Measurements from ENCODE around the gene MYOZ2. TPM values are rescaled to one million over a fixed set of nuclear protein-coding genes. Genes with fewer than 3 reads are reported as not detected.

The MYOZ2 gene
- total and polyA plus RNA-seq, 2 of the 13 experiments (the other 11 are each of a cell fraction or from before 2014, with no cell fraction given): 0.03 TPM; not detected in 1

DNA sequence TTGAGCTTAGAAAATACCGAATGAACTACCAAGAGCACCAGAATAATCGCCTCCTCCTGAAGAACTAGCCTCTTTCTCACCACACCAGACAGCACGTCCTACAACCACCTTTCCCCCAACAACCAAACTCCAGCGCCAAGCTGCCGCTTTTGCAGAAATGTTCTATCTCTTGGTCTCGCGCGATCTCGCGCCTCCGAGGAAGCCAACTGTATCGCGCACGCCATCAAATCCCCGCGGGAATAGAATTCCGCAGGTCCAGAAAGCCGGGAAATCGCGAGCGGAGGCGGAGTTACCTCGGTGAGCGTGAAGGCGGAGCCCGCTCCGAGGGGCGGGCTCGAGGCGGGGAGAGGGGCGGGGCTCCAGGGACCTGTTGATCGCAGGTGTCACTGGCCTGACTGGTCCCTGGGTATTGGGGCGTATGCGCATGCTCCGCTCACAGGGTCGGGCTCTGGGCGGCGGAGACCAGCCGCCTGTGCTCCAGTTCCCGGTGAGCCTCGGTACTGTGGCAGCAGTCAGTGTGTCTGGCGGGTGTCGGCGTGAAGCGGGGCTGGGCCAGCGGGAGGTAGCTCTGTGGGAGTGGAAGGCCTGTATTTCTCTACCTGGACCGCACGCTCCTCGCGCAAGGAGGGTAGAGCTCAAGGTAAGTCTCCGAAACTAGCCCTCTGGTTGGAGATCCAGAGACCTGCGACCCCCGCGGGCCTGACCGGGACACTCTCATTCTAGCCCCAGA lies 76.8 kb downstream of the MYOZ2 start, which contains the start of gene USP53 (continued):
- TF ChIP-seq ATF5 (CRISPR knock-in tag; IDR thresholded peaks at IDR 0.05; ENCODE audit: low read depth): no peak
- TF ChIP-seq TBX2 (CRISPR knock-in tag; IDR thresholded peaks at IDR 0.05; ENCODE audit: borderline replicate concordance): peak; percentile 75
- TF ChIP-seq ZNF670 (CRISPR knock-in tag; IDR thresholded peaks at IDR 0.05; ENCODE audit: borderline replicate concordance): no peak
- TF ChIP-seq, protein P1, sequence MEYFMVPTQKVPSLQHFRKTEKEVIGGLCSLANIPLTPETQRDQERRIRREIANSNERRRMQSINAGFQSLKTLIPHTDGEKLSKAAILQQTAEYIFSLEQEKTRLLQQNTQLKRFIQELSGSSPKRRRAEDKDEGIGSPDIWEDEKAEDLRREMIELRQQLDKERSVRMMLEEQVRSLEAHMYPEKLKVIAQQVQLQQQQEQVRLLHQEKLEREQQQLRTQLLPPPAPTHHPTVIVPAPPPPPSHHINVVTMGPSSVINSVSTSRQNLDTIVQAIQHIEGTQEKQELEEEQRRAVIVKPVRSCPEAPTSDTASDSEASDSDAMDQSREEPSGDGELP (IDR thresholded peaks at IDR 0.05; ENCODE audit: borderline replicate concordance, low read depth): 0 out of 2 replicates have a peak, but pooled peaks have one; percentile 24
- TF ChIP-seq ZNF274 (CRISPR knock-in tag; IDR thresholded peaks at IDR 0.05): no peak; the same call in 1 of the 2 replicates
- TF ChIP-seq CBFB (CRISPR knock-in tag; IDR thresholded peaks at IDR 0.05): no peak
- 0 out of 2 replicates have a peak, but pooled peaks have one; percentile 55 for TF ChIP-seq ZNF331 (CRISPR knock-in tag; IDR thresholded peaks at IDR 0.05)
- TF ChIP-seq, protein P2, sequence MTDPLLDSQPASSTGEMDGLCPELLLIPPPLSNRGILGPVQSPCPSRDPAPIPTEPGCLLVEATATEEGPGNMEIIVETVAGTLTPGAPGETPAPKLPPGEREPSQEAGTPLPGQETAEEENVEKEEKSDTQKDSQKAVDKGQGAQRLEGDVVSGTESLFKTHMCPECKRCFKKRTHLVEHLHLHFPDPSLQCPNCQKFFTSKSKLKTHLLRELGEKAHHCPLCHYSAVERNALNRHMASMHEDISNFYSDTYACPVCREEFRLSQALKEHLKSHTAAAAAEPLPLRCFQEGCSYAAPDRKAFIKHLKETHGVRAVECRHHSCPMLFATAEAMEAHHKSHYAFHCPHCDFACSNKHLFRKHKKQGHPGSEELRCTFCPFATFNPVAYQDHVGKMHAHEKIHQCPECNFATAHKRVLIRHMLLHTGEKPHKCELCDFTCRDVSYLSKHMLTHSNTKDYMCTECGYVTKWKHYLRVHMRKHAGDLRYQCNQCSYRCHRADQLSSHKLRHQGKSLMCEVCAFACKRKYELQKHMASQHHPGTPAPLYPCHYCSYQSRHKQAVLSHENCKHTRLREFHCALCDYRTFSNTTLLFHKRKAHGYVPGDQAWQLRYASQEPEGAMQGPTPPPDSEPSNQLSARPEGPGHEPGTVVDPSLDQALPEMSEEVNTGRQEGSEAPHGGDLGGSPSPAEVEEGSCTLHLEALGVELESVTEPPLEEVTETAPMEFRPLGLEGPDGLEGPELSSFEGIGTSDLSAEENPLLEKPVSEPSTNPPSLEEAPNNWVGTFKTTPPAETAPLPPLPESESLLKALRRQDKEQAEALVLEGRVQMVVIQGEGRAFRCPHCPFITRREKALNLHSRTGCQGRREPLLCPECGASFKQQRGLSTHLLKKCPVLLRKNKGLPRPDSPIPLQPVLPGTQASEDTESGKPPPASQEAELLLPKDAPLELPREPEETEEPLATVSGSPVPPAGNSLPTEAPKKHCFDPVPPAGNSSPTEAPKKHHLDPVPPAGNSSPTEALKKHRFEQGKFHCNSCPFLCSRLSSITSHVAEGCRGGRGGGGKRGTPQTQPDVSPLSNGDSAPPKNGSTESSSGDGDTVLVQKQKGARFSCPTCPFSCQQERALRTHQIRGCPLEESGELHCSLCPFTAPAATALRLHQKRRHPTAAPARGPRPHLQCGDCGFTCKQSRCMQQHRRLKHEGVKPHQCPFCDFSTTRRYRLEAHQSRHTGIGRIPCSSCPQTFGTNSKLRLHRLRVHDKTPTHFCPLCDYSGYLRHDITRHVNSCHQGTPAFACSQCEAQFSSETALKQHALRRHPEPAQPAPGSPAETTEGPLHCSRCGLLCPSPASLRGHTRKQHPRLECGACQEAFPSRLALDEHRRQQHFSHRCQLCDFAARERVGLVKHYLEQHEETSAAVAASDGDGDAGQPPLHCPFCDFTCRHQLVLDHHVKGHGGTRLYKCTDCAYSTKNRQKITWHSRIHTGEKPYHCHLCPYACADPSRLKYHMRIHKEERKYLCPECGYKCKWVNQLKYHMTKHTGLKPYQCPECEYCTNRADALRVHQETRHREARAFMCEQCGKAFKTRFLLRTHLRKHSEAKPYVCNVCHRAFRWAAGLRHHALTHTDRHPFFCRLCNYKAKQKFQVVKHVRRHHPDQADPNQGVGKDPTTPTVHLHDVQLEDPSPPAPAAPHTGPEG (CRISPR knock-in tag; IDR thresholded peaks at IDR 0.05): peak; percentile 66; the same call in 1 of the 2 replicates
- TF ChIP-seq XRCC5 (optimal IDR thresholded peaks at IDR 0.05; ENCODE audit: low read length): no peak
- no peak; the same call in 1 of the 2 replicates for TF ChIP-seq ZNF546 (CRISPR knock-in tag; conservative IDR thresholded peaks at IDR 0.05)
- TF ChIP-seq SP140L (CRISPR knock-in tag; IDR thresholded peaks at IDR 0.05; ENCODE audit: borderline replicate concordance): no peak; the same call in 1 of the 2 replicates
- no peak for TF ChIP-seq TOE1 (CRISPR knock-in tag; IDR thresholded peaks at IDR 0.05)
- no peak for TF ChIP-seq ZFP36 (IDR thresholded peaks at IDR 0.05; ENCODE audit: borderline replicate concordance, low read depth, low read length, partially characterized antibody)
- TF ChIP-seq, protein P3, sequence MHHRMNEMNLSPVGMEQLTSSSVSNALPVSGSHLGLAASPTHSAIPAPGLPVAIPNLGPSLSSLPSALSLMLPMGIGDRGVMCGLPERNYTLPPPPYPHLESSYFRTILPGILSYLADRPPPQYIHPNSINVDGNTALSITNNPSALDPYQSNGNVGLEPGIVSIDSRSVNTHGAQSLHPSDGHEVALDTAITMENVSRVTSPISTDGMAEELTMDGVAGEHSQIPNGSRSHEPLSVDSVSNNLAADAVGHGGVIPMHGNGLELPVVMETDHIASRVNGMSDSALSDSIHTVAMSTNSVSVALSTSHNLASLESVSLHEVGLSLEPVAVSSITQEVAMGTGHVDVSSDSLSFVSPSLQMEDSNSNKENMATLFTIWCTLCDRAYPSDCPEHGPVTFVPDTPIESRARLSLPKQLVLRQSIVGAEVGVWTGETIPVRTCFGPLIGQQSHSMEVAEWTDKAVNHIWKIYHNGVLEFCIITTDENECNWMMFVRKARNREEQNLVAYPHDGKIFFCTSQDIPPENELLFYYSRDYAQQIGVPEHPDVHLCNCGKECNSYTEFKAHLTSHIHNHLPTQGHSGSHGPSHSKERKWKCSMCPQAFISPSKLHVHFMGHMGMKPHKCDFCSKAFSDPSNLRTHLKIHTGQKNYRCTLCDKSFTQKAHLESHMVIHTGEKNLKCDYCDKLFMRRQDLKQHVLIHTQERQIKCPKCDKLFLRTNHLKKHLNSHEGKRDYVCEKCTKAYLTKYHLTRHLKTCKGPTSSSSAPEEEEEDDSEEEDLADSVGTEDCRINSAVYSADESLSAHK (CRISPR knock-in tag; IDR thresholded peaks at IDR 0.05; ENCODE audit: borderline replicate concordance): no peak
- TF ChIP-seq ZFP1 (CRISPR knock-in tag; IDR thresholded peaks at IDR 0.05): no peak
- no peak; the same call in 1 of the 2 replicates for TF ChIP-seq ZNF713 (CRISPR knock-in tag; IDR thresholded peaks at IDR 0.05)
- TF ChIP-seq PHF8 (CRISPR knock-in tag; IDR thresholded peaks at IDR 0.05): peak; percentile 90
- TF ChIP-seq SPEN (CRISPR knock-in tag; IDR thresholded peaks at IDR 0.05; ENCODE audit: low read depth): peak; percentile 64

Measured in HepG2 (cell line).